HG02852 (cell line): ENCODE results near the gene LTBP1.
"Not testable (repeated sequence)": the region's sequence is repeated elsewhere in the genome, so short reads cannot be mapped to it uniquely, and the experiment has no call there.

Experiments used
- ATAC-seq: cut with Tn5 transposase; IDR thresholded peaks from one replicate; pipeline ENCODE4 v1.9.1; 2021; ENCODE audit warnings: mild to moderate bottlenecking, moderate library complexity; ENCODE audit not compliant: unreplicated experiment

The LTBP1 gene

GRCh38 chr2:33215983-33216382 is 269.2 kb downstream of the LTBP1 start:
- ATAC-seq: no peak

GRCh38 chr2:33216508-33217182 is 269.9 kb downstream of the LTBP1 start:
- ATAC-seq: no peak

DNA sequence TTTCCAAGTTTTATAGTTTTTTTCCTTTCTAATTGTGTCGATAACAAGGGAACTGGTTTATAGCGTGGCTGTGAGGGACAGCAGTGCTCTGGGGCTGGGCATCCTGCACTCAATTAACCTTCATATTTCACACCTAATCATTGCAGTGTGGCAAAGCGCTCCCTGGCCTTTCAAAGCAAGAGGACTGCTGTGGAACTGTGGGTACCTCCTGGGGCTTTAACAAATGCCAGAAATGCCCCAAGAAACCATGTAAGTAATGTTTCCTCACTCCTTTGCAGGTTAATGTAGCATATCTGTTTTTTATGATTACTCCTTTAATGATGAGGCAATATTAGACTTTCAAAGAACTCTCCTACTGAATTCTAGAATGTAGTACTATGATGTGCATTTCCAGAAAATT is 270.7 kb downstream of the LTBP1 start:
- no peak for ATAC-seq

DNA sequence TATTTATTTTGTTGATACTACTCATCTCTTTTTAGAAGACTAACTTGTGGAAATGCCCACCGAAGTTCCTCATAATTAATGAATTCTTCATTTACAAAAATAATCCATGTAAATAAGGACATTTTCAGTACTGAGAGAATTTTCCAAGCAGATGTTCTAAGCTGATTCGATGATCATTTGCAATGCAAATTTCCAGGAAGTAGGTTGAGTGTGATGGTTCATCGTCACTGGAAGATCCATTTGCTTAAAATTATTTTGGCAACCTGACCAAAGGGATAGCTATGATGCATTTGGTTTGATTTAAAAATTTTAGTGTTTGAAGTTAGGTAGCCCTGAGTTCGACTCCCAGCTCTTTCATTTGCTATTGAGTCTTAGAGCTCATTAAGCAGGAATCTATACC is 272.4 kb downstream of the LTBP1 start:
- no peak for ATAC-seq

- ATAC-seq: no peak
These were observed 273.1 kb downstream of the LTBP1 start for GRCh38 chr2:33219850-33220275.

GRCh38 chr2:33220533-33220932 is 273.8 kb downstream of the LTBP1 start:
- no peak for ATAC-seq

GRCh38 chr2:33221046-33221784 is 274.5 kb downstream of the LTBP1 start:
- ATAC-seq: no peak

GRCh38 chr2:33222309-33222708 is 275.6 kb downstream of the LTBP1 start:
- ATAC-seq: no peak

DNA sequence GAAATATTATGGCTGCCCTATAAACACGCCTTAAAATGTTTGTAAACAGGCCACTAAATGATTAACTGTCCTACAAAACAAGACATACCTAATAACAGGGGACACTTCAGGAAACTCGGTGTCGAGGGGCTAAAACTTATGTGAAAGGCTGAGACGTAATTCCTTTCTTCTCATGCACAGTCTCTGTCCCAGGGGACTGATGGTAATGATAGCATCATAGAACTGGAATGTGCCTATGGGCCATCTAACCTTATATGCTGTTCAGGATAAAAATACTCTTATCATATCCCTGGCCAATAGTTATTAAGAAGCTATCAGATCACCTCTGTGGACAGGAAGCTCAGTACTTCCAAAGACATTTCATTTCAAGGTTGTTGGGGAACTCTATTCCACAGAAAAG is 277.1 kb downstream of the LTBP1 start:
- ATAC-seq: no peak

DNA sequence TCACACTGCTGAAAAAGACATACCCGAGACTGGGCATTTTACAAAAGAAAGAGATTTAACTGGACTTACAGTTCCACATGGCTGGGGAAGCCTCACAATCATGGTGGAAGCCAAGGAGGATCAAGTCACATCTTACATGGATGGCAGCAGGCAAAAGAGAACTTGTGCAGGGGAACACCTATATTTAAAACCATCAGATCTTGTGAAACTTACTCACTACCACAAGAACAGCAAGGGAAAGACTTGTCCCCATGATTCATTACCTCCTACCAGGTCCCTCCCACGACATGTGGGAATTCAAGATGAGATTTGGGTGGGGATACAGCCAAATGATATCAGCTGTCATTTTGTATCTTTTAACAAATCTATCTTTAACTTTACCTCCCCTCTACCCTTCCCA is 278.6 kb downstream of the LTBP1 start:
- ATAC-seq: no peak

DNA sequence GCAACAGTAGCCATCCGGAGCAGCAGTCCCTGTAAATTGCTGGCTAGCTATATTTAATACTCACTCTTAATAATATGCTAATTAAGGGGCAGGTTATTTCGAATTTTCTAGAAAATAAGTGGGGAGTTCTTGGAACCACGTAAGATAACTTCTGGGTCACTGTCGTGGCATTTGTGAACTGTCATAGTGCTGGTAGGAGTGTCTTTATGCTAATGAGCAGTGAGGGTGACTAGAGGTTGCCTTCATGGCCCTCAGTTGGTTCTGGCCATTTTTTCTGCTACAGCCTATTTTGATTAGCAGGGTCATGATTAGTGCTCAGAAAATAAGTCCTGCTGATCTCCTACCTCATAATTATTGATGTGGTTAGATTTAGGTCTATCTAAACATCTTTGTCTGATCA is 279.8 kb downstream of the LTBP1 start:
- no peak for ATAC-seq

DNA sequence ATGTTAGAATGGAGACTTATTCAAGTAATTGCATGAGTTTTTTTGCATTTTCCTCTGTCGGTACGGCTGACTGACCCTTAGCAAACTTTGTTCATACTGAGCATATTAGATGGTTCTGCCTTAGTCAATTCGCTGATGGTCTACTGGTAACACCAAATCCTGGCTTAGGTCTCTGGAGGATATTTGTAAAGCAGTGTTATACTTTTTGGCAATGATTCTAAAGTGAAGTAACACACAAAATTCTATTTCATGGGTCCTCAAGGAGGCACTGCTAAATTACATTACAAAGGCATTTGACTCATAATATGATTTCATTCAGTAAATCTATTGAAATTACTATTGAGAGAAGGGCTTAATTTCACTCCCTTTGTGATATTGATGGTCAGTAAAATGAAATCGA is 282.9 kb downstream of the LTBP1 start:
- no peak for ATAC-seq

GRCh38 chr2:33230195-33230594 is 283.4 kb downstream of the LTBP1 start:
- no peak for ATAC-seq

GRCh38 chr2:33230842-33231241 is 284.1 kb downstream of the LTBP1 start:
- ATAC-seq: no peak

- ATAC-seq: not testable (repeated sequence)
These were observed 288.8 kb downstream of the LTBP1 start for GRCh38 chr2:33235559-33235958.

DNA sequence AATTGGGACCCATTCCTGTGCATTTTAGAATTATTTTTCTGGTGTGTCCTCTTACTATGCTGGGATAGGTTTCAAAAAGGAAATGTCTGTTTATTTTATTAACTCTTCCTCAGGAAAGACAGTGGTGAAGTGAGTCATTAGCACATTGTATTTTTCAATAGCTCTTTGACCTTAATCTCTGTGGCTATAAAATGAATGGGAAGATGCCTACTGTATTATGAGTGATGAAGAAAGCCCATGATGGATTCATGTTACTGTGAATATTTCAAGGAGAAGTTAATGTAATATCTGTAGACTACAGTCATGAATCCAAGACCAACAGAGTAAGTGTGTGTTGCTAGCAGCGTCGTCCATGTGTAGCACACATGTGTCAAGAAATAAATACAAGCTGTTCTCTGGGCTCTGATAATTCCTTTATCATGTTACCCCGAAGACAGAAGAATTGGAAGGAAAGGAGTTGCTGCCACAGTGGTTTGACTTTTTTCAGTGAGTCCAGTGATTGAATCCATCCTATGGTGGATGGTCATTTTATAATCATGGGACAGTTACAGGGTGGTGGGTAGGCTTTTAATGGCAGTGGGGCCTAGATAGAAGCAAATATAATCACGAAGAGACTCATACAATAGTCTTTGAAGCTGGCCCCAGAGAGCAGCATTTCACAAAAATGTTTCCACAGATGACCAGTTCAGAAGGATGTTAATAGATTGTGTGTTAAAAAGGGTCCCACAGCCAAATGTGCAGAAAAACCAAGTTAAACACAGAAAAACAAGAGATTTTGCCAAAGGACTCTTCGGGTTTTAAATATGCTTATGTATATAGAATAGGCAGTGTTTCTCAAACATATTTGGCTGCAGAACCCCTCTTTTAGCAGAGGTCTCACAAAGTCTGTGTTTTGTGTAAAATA is 290.0 kb downstream of the LTBP1 start:
- no peak for ATAC-seq

- no peak for ATAC-seq
These were observed 291.4 kb downstream of the LTBP1 start for GRCh38 chr2:33238111-33238510.

DNA sequence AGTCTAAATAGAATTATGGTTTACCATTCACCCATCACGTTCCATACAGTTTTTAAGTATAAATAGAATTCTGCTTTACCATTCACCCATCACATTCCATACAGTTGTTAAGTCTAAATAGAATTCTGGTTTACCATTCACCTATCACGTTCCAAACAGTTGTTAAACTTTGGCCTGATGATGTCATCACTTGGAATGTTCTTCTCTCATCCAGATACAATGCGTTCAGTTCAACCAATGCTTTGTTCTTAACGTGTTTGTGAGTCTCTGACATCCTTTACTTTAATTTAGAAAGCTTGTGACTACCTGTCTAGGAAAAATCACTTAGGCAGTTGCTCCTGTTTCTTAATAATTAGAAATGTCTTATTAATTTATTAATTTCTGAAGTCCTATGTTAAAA is 293.4 kb downstream of the LTBP1 start:
- ATAC-seq: no peak

- no peak for ATAC-seq
These were observed 294.3 kb downstream of the LTBP1 start for GRCh38 chr2:33241072-33241471.

DNA sequence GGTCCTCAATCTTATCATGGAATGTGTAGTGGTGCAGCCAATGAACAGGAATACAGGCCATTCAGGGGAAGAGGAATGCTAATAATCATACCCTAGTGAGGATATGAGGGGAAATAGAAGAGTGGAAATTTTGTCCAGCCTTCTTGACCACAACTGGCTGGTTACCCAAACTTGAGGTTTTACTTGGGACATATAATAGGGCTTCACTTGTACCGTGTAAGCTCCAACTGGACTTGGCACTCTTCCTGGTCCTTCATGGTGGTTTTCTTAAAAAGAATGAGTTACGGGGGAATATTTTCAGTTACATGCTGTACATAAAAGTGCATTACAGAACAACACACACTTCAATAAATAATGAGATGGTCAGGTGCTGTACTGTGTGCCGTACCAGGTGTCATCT is 294.8 kb downstream of the LTBP1 start:
- no peak for ATAC-seq

DNA sequence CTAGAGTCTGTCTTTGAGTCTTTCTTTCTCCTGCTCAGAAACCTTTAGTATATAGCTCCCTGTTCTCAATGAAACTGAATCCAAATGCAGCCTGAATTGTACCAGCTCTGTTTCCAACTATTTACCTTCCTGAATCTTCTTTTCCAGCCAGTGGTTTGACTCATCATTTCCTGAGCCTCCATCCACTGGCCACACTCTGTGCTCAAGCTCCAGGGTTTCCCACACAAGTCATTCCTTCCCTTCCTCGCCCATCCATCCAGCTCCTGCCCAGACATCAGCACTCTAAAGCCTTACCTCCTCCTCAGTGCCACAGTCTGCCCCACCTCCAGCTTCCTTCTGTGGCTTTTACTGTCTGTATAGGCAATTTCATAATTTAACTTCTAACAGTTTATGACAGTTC is 296.1 kb downstream of the LTBP1 start:
- ATAC-seq: no peak

DNA sequence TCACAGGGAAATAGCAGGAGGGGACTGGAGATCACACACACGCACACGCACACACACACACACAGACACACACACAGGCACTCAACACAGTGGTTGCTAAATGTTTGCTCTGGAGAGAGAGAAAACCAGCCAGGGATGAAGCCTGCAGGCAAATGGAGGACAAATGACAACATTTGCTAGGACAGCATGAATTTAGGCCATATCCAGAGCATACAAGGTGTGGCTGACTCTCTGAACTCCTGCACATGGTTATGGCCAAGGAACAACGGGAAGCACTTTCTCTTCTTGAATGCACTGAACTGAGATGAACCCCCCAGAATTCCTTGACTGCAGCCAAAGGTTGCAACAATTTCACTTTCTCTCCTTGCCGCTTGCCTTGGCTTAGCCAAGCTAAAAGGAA is 299.7 kb downstream of the LTBP1 start:
- no peak for ATAC-seq
